ENCODE measurements around the gene ARL5A. TPM values are rescaled to one million over a fixed set of nuclear protein-coding genes. Genes with fewer than 3 reads are reported as not detected.

The ARL5A gene
- total RNA-seq, 6 experiments from 2014 or later = 32.0 to 46.6 (median 39.9) TPM

DNA sequence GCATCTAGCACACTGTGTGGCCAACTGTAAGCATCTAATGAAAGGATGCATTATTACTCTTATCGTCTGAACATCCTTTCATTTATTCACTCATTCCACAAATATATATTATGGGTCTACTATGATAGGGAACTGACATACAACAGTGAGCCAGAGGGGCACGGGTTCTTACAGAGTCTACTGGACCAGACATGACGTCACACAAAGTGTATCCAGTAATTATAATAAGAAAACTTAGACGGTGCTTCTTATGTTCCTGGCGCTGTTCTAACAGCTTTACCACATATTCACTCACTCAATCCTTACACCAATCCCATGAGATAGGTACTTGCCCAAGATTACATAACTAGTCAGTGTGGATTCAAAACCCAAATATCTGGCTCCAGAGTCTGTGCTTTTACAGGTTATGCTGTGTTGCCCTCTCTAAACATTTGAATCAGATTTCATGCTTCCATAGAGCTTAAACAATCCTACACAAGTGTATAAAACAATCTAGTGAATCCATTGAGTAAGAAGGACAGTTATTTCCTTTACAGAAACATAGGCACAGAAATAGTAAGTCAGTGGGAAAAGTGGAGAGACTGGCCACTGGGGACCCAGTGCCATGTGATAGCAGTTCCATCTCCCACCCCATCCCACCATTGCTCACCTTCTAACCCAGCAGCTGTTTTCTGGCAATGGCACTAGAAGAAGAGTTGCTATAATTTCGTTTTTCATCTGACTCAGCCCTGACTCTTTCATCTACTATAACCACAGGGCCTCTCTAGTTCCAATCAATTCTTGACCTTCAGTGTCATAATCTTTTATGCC is 24.2 kb upstream of the ARL5A start:
- Mint-ChIP-seq H3K27me3 (ENCODE audit: insufficient read depth) (peaks cover 2% of the 10 kb centered on the region; the same call in 1 of the 2 replicates), H3K27ac (no peak overlapping the region), H3K9me3 (no peaks in the 10 kb centered on the region), H3K36me3 (ENCODE audit: low read depth) (no peaks in the 10 kb centered on the region), H3K4me1 (ENCODE audit: low read depth) (peaks cover 13% of the 10 kb centered on the region), H3K4me3 (no peak overlapping the region)
- no peak for DNase-seq
- TF ChIP-seq, protein P1, sequence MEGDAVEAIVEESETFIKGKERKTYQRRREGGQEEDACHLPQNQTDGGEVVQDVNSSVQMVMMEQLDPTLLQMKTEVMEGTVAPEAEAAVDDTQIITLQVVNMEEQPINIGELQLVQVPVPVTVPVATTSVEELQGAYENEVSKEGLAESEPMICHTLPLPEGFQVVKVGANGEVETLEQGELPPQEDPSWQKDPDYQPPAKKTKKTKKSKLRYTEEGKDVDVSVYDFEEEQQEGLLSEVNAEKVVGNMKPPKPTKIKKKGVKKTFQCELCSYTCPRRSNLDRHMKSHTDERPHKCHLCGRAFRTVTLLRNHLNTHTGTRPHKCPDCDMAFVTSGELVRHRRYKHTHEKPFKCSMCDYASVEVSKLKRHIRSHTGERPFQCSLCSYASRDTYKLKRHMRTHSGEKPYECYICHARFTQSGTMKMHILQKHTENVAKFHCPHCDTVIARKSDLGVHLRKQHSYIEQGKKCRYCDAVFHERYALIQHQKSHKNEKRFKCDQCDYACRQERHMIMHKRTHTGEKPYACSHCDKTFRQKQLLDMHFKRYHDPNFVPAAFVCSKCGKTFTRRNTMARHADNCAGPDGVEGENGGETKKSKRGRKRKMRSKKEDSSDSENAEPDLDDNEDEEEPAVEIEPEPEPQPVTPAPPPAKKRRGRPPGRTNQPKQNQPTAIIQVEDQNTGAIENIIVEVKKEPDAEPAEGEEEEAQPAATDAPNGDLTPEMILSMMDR (IDR thresholded peaks at IDR 0.05) = no peak

DNA sequence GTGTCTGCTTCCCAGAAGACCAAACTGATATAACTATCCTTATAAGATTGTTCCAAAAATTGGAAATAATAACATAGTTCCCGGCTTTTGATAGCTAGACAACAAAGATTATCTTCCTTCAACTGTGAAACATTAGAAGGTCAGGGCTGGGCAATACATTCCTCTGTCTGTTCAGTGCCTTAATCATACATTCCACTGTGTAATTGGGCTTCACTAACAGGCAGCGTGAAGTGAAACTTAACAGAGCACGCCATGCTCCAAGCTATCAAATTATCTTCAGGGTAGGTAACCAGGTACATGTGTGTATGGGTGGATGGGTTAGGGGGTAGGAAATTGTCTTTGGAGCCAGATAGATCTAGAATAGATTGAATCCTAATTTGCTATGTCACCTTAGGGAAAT is 23.5 kb upstream of the ARL5A start:
- H3K4me1 Mint-ChIP-seq (ENCODE audit: low read depth) = peaks cover 13% of the 10 kb centered on the region
- H3K27ac Mint-ChIP-seq = no peak overlapping the region
- H3K4me3 Mint-ChIP-seq = peak overlapping the region; percentile 4; the same call in 1 of the 2 replicates
- H3K36me3 Mint-ChIP-seq (ENCODE audit: low read depth) = no peaks in the 10 kb centered on the region
- peaks cover 3% of the 10 kb centered on the region; the same call in 1 of the 2 replicates for H3K27me3 Mint-ChIP-seq (ENCODE audit: insufficient read depth)
- TF ChIP-seq, protein P1 (IDR thresholded peaks at IDR 0.05) = no peak
- H3K9me3 Mint-ChIP-seq = no peaks in the 10 kb centered on the region
- DNase-seq = no peak

DNA sequence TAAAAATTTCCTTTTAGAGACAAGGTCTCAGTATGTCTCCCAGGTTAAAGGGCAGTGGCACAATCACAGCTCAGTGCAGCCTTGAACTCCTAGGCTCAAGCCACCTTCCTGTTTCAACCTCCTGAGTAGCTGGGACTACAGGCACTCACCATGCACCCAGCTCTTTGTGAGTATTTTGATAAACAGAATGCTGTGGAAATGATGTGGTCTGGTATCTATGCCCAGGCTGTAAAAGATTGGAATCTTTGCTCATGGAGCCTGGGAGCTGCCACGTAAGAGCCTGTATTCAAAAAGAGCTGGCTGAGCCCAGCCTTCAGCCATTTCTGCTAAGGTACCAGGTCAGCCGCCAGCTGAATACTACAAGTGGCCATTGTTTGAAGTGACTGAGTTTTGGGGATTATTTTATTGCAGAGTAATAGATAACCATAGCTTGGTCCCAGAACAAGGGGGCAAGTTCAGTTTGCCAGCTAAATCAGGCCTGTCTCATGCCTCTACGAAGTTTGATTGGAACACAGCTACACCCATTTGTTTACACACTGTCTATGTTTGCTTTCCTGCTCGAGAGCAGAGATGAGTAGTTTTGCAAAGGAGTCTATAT is 21.3 kb upstream of the ARL5A start:
- TF ChIP-seq, protein P1 (IDR thresholded peaks at IDR 0.05) = no peak
- H3K4me1 Mint-ChIP-seq (ENCODE audit: low read depth) = peaks cover 13% of the 10 kb centered on the region
- no peaks in the 10 kb centered on the region for H3K9me3 Mint-ChIP-seq
- no peak overlapping the region for H3K4me3 Mint-ChIP-seq
- no peaks in the 10 kb centered on the region for H3K36me3 Mint-ChIP-seq (ENCODE audit: low read depth)
- peaks cover 3% of the 10 kb centered on the region; the same call in 1 of the 2 replicates for H3K27me3 Mint-ChIP-seq (ENCODE audit: insufficient read depth)
- DNase-seq = no peak
- H3K27ac Mint-ChIP-seq = no peak overlapping the region

DNA sequence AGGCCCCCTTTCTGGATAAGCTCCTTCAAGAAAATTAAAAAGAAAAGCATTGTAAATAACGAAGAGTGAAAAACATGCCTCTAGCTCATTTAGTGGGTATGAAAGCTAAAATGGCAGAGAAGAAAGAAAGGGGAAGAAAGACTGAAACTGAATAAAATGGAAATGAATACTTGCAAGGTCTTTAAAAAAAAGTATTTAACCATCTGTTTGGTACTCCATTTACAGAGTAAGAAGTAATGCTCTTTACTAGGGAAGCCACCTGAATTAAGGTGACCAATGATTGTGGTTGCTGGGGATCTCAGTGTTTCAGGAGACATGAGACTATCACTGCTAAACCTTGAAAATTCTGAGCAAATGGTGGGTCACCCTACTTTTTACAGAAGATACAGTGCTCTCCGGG is 17.7 kb upstream of the ARL5A start:
- Mint-ChIP-seq H3K9me3 (no peaks in the 10 kb centered on the region), H3K36me3 (ENCODE audit: low read depth) (no peaks in the 10 kb centered on the region), H3K4me1 (ENCODE audit: low read depth) (no peaks in the 10 kb centered on the region), H3K4me3 (no peak overlapping the region), H3K27me3 (ENCODE audit: insufficient read depth) (peaks cover 10% of the 10 kb centered on the region; the same call in 1 of the 2 replicates), H3K27ac (no peak overlapping the region)
- TF ChIP-seq, protein P1 (IDR thresholded peaks at IDR 0.05) = no peak
- DNase-seq = no peak

DNA sequence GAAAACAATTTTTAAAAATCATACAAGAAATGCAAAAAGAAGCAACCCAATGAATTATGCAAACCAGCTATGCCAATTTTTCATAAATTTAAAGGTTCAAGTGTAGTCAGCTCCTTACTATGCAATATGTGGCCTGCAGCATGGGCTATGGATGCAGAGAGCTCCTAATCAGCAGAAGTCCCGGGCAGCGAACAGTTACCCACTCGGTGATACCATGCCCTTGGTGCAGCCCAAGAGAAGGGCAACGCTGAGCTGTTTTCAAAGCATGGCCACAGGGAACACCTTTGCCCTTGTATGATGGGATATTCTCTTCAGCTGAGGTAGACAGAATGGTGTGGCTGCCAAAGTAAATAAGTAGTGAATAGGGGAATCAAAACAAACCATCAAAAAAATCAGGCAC is 17.3 kb upstream of the ARL5A start:
- TF ChIP-seq, protein P1 (IDR thresholded peaks at IDR 0.05) = no peak
- DNase-seq = no peak
- peaks cover 10% of the 10 kb centered on the region; the same call in 1 of the 2 replicates for H3K27me3 Mint-ChIP-seq (ENCODE audit: insufficient read depth)
- H3K4me1 Mint-ChIP-seq (ENCODE audit: low read depth) = no peaks in the 10 kb centered on the region
- H3K27ac Mint-ChIP-seq = no peak overlapping the region
- H3K9me3 Mint-ChIP-seq = no peaks in the 10 kb centered on the region
- no peak overlapping the region for H3K4me3 Mint-ChIP-seq
- no peaks in the 10 kb centered on the region for H3K36me3 Mint-ChIP-seq (ENCODE audit: low read depth)
